SU-DHL-6 (cell line): ENCODE data around the gene VEGFA.

Source experiments
- H2AFZ ChIP-seq: fragments of 200-600 bp; sonication (generic); 2 replicates; pipeline ENCODE4 v1.6.1; 2014; ENCODE audit warnings: low read depth, mild to moderate bottlenecking, moderate library complexity, mixed read lengths, antibody characterized with exemption, low read length; ENCODE audit not compliant: severe bottlenecking
- H3F3A ChIP-seq: fragments of 200-600 bp; shearing (Covaris generic); 2 replicates; pipeline ENCODE4 v1.6.0; 2016; ENCODE audit warnings: antibody characterized with exemption, mild to moderate bottlenecking; ENCODE audit not compliant: insufficient read depth
- H3K27ac ChIP-seq: fragments of 200-600 bp; sonication (generic); 2 replicates; pipeline ENCODE4 v1.5.1; 2016; ENCODE audit warnings: low read depth, mild to moderate bottlenecking, low read length, moderate library complexity, mixed read lengths
- H3K27me3 ChIP-seq: fragments of 200-600 bp; sonication (generic), shearing (Covaris generic); 2 replicates; pipeline ENCODE4 v1.6.0; 2014; ENCODE audit warnings: mild to moderate bottlenecking, low read length
- H3K36me3 ChIP-seq: fragments of 200-600 bp; sonication (generic); 2 replicates; pipeline ENCODE4 v1.6.1; 2014; ENCODE audit warnings: mild to moderate bottlenecking, low read length, mixed read lengths
- H3K4me2 ChIP-seq: fragments of 300-600, 200-600 bp; shearing (Covaris generic), sonication (generic); 2 replicates; pipeline ENCODE4 v1.6.0; 2014; ENCODE audit warnings: low read length, low read depth, mild to moderate bottlenecking; ENCODE audit not compliant: poor library complexity, severe bottlenecking
- H3K4me3 ChIP-seq: fragments of 200-600 bp; sonication (generic); 2 replicates; pipeline ENCODE4 v1.5.1; 2014; ENCODE audit warnings: antibody characterized with exemption, low read length, mild to moderate bottlenecking, mixed read lengths; ENCODE audit not compliant: insufficient read depth, poor library complexity, severe bottlenecking
- H3K79me2 ChIP-seq: fragments of 200-600 bp; sonication (generic); 2 replicates; pipeline ENCODE4 v1.6.1; 2014; ENCODE audit warnings: mild to moderate bottlenecking, low read length, moderate library complexity; ENCODE audit not compliant: insufficient read depth
- H3K9ac ChIP-seq: fragments of 200-600 bp; sonication (generic); 2 replicates; pipeline ENCODE4 v1.7.0; 2014; ENCODE audit warnings: mild to moderate bottlenecking, low read length
- H3K9me2 ChIP-seq: fragments of 200-600 bp; sonication (generic); replicated peaks from 2 replicates; pipeline ENCODE4 v1.6.1; 2014; ENCODE audit warnings: low read length; ENCODE audit not compliant: insufficient read depth
- H3K9me3 ChIP-seq: fragments of 200-600 bp; sonication (generic); 2 replicates; pipeline ENCODE4 v1.6.1; 2014; ENCODE audit warnings: low read length, mixed read lengths; ENCODE audit not compliant: insufficient read depth
- H4K20me1 ChIP-seq: fragments of 200-600 bp; sonication (generic); 2 replicates; pipeline ENCODE4 v1.6.1; 2014; ENCODE audit warnings: low read depth, mild to moderate bottlenecking, antibody characterized with exemption, low read length, moderate library complexity, mixed read lengths
- EZH2phosphoT487 ChIP-seq: fragments of 200-600 bp; sonication (generic), shearing (Covaris generic); conservative IDR thresholded peaks from 2 replicates; pipeline ENCODE4 v1.6.1; 2018; ENCODE audit warnings: mild to moderate bottlenecking, antibody characterized with exemption, low read length, moderate library complexity, mixed read lengths
- TF ChIP-seq, protein P1 (sequence below): fragments of 200-600 bp; sonication (generic); IDR thresholded peaks from one replicate; pipeline ENCODE4 v1.5.1; 2017; ENCODE audit warnings: antibody characterized with exemption, mild to moderate bottlenecking, low read length, moderate library complexity; ENCODE audit not compliant: insufficient read depth, poor library complexity, severe bottlenecking

VEGFA gene

DNA sequence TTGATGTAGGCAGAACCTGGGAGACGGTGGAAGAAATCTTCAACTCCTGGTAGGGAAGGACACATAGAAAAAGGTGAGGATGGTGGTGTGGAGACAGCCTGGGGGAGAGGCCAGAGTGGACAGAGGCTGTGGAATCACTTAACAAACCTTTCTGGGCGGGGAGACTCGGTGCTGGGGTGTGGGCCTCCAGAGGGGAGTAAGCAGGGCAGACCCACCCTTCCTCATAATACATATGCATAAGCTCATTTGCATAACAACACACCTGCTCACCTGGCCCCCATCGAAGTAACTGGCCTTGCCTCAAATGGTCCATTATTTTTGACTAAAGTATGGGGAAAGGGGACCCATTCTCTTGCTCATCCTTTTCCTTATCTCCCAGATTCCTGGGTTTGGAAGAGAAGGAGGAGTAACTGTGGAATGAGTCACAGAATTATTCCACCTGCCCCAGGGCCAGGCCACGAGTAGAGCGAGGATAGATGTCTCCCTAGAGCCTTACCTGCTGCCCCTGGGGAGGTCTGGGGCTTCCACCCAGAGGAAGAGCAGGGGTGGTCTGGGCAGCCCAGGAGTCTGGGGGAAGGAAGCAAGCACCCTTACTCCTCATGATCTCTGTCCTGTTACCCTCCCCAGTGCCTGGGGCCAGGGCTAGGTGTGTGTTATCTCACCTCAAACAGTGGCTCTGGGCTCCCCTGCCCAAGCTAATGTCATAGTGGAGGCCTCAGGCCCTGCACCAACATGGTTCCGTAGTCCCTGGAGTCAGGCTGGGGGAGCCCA lies 10.7 kb upstream of the VEGFA start:
- H2AFZ ChIP-seq, result no peak overlapping the region
- H3K9ac ChIP-seq, result no peak overlapping the region
- H3K27me3 ChIP-seq, result no peaks in the 10 kb centered on the region
- no peak for TF ChIP-seq EZH2phosphoT487
- TF ChIP-seq, protein P1, sequence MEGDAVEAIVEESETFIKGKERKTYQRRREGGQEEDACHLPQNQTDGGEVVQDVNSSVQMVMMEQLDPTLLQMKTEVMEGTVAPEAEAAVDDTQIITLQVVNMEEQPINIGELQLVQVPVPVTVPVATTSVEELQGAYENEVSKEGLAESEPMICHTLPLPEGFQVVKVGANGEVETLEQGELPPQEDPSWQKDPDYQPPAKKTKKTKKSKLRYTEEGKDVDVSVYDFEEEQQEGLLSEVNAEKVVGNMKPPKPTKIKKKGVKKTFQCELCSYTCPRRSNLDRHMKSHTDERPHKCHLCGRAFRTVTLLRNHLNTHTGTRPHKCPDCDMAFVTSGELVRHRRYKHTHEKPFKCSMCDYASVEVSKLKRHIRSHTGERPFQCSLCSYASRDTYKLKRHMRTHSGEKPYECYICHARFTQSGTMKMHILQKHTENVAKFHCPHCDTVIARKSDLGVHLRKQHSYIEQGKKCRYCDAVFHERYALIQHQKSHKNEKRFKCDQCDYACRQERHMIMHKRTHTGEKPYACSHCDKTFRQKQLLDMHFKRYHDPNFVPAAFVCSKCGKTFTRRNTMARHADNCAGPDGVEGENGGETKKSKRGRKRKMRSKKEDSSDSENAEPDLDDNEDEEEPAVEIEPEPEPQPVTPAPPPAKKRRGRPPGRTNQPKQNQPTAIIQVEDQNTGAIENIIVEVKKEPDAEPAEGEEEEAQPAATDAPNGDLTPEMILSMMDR, result no peak
- H3K4me2 ChIP-seq, result no peak overlapping the region
- no peaks in the 10 kb centered on the region for H3K79me2 ChIP-seq
- no peaks in the 10 kb centered on the region for H3K9me3 ChIP-seq
- no peaks in the 10 kb centered on the region for H3F3A ChIP-seq
- no peak overlapping the region for H3K4me3 ChIP-seq
- H3K27ac ChIP-seq, result no peak overlapping the region
- no peaks in the 10 kb centered on the region for H3K36me3 ChIP-seq
- no peaks in the 10 kb centered on the region for H3K9me2 ChIP-seq
- no peaks in the 10 kb centered on the region for H4K20me1 ChIP-seq

- Histone ChIP-seq H3F3A (no peaks in the 10 kb centered on the region), H3K27me3 (no peaks in the 10 kb centered on the region), H4K20me1 (no peaks in the 10 kb centered on the region), H3K9me3 (no peaks in the 10 kb centered on the region), H3K4me2 (no peak overlapping the region), H3K9me2 (no peaks in the 10 kb centered on the region), H3K27ac (no peak overlapping the region), H2AFZ (no peak overlapping the region), H3K9ac (no peak overlapping the region), H3K79me2 (no peaks in the 10 kb centered on the region), H3K4me3 (no peak overlapping the region), H3K36me3 (no peaks in the 10 kb centered on the region)
- TF ChIP-seq EZH2phosphoT487, result no peak
- TF ChIP-seq, protein P1, result no peak
Observed at GRCh38 chr6:43759907-43760206, 10.2 kb upstream of the VEGFA start.

GRCh38 chr6:43760210-43761168 lies 9.5 kb upstream of the VEGFA start:
- Histone ChIP-seq H3F3A (no peaks in the 10 kb centered on the region), H3K79me2 (no peaks in the 10 kb centered on the region), H3K36me3 (no peaks in the 10 kb centered on the region), H3K9ac (no peak overlapping the region), H3K9me3 (no peaks in the 10 kb centered on the region), H3K27me3 (no peaks in the 10 kb centered on the region), H3K4me3 (no peak overlapping the region), H2AFZ (no peak overlapping the region), H3K27ac (no peak overlapping the region), H3K4me2 (no peak overlapping the region), H4K20me1 (no peaks in the 10 kb centered on the region), H3K9me2 (no peaks in the 10 kb centered on the region)
- TF ChIP-seq, protein P1, result no peak
- TF ChIP-seq EZH2phosphoT487, result no peak
